Measurements from ENCODE around the gene C1RL.
"Not testable (repeated sequence)": the region's sequence is repeated elsewhere in the genome, so short reads cannot be mapped to it uniquely, and the experiment has no call there.

Gene C1RL

DNA sequence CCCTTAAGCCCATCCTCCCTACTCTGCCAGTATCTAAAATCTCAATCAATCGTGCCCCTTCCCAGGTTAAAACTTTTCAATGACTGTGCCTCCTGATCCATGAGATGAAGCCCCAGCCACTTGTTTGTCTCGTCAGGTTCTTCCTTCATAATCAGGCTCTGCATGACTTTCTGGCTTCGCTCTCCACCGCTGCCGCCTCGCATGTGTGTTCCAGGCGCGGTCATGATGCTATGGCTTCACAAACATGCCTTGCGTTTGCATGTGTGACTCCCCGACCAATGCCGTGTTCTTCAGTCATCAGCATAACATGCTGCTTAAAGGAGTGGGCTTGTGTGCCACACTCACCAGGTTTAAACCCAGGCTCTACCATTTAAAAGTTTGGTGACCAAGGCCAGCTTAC, 5.0 kb upstream of the C1RL start:
- DNase-seq (ENCODE audit: low read depth), result no peak

DNA sequence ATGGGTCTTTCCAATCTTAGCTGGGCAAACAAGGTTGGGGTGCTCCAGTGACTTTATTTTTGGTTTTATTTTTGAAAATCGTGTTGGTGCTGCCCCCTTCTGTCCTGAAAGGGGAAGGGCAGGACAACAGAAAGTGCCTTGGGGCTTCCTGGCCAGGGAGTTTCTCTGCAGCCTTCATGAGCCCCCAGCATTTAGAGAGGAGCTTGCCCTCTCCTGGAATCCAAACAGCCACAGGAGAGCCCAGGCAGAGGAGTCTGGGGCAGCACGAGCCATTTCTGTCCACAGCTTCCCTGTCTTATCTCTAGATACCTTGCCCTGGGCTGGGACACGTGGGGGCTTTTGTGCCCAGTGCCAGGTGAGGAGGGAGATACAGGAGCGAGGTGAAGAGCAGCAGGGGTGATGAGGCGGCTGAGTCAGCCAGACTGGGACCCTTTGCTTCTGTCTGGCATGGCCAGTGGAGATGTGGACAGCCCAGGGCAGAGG, 4.4 kb upstream of the C1RL start:
- no peak for DNase-seq (ENCODE audit: low read depth)

DNA sequence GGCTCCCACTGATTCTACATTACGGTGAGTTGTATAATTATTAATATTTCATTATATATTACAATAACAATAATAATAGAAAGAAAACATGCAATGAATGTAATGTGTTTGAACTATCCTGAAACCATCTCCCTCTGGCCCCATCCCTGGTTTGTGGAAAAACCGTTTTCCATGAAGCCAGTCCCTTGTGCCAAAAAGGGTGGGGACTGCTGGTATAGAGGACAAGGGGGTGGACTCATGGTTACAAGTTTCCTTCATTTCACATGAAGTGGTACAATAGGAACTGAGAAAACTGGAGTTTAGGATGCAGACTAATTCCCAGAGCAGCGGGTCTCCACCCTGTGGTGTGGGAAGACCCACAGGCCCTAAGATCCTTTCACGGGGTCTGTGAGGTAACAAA, 3.0 kb upstream of the C1RL start:
- DNase-seq (ENCODE audit: low read depth), result no peak

DNA sequence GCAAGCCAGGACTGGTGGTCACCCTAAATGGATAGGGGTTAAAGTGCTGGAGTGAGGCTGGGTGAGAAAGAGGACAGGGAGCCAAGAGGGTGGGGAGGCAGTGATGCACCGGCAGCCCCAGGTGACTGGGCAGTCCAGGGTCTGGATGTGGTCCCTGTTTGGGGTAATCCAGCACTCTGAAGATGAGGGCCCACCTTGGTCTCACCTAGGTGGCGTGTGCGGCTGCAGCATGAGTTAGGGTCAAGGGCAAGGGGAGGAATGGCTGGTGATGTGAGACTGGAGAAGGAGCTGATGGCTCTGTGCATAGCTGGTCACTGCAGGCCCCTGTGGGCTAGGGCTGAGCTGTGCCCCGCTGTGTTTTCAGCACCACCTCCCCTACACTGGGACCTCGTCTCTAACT, 1.6 kb upstream of the C1RL start:
- no peak for DNase-seq (ENCODE audit: low read depth)

DNA sequence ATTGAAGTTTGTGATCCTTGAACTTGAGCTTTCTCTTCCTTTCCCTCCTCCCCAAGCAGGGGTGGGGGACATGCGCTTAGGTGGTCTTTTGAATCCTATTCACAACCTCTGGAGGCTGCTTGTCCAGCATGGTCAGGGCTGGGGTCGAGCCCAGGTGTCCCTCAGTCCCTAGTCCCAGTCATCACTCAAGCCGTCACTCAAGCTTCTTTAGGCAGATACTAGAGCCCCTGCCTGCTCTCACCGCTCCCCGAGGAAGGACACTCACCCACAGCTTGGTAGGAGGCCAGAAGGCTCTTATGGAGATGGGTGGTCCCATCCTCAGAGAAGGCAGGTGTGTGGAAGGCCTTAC, 532 bp upstream of the C1RL start:
- DNase-seq (ENCODE audit: low read depth), result no peak

DNA sequence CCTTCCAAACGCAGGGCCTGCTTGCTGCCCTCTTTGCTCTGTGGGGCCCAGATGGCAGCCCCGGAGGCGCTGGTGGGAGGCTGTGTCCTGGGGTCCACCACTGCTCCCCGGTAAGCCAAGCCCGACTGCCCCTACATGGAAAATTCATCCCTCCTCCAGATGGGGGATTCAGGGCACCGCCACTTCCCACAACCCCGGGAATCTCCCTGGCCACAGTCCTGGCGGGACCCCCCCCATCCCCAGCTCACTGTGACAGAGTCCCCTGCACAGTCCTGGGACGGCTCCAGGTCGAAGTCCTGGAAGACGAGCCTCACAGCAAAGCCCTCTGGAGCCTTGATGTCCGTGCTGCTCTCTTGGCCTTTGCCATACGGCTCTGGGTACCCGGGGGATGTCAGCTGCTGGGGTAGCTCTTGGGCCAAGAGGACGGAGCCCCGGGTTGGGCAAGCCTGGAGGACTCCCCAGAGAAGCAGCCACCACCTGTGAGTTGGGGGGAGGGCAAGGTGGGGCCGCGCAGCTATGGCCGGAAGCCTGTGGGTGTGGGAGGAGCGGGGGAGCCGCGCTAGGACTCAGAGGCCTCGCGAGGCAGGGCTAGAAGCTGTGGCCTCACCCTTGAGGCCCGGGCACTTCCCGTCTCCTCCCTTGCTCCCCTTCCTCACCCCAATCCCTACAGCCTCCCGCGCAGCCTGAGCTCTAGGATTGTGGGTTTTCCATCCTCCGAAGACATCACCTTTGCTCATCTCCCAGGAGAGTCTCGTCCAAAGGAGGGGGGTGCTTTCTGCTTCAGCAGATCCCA, 815 bp downstream of the C1RL start:
- DNase-seq (ENCODE audit: low read depth), result peak; percentile 62

DNA sequence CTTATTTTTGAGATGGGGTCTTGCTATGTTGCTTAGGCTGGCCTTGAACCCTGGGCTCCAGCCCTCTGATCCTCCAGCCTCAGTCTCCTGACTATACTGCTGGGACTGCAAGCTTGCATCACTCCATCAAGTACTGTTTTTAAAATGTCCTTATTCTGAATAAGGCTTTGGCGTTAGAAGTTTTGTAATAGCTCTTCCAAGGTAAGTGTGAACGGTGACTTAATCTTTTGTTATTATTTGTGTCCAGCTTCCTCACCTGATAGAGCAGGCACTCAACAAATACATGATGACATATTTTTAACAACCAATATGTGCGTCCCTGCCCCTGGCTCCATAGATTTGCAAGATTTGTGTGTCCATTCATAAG, 1.4 kb downstream of the C1RL start:
- DNase-seq (ENCODE audit: low read depth), result no peak

DNA sequence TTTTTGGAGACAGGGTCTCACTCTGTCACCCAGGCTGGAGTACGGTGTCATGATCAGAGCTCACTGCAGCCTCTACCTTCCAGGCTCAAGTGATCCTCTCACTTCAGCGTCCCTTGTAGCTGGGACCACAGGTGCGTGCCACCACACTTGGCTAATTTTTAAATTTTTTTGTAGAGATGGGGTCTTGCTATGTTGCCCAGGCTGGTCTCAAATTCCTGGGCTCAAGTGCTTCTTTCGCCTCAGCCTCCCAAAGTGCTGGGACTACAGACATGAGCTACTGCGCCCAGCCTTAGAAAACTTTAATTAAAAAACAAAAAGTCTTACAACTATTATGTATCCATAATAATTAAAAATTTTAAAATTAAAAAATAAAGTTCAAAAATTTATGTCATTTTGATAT, 1.8 kb downstream of the C1RL start:
- DNase-seq (ENCODE audit: low read depth), result not testable (repeated sequence)

DNA sequence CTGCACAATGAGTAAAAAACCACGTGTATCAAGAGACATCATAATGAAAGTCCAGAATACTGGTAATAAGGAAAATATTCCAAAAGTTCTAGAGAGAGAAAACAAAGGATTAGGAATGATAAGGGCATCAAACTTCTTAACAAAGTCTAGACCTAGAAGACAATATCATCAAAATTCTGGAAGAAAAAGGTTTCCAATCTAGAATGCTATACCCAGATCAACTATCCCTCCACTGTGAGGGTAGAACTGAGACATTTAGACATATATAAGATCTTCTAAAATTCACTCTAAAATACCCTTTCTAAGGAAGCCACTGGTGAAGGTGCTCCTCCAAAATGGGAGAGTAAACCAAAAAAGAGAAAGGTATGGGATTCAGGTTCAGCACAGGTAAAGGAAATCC, 2.9 kb downstream of the C1RL start:
- DNase-seq (ENCODE audit: low read depth), result no peak

DNA sequence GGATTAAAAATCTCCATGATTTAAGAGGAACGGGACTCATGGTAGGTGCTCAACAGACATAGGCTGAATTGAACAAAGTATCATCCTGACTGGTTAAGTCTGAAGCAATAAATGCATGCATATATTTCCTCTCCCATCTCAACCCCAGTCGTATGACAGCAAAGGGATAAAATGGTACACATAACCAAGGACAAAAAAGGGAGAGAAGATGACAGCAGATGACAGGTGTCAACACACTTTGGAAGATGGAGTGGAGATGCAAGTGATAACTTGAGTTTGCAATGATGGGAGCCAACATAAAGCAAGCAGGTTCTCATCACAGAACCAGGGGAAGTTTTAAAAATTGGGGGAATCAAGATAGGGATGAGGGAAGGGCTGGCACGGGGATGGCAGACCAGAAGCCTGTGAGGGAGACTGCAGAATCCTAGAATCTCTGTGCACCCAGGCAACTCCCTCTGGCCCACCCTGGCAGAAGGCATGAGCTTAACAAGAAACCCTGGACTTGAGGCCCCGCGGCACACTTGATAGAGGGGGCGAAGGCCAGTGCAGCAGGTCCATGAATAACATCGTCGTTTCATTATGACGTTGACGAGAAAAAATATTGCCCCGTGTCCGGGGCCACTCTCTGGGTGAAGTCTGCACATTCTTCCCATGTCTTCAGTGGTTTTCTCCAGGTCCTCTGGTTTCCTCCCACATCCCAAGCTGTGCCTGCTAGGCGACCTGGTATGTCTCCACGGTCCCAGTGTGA, 5.0 kb downstream of the C1RL start:
- DNase-seq (ENCODE audit: low read depth), result no peak

DNA sequence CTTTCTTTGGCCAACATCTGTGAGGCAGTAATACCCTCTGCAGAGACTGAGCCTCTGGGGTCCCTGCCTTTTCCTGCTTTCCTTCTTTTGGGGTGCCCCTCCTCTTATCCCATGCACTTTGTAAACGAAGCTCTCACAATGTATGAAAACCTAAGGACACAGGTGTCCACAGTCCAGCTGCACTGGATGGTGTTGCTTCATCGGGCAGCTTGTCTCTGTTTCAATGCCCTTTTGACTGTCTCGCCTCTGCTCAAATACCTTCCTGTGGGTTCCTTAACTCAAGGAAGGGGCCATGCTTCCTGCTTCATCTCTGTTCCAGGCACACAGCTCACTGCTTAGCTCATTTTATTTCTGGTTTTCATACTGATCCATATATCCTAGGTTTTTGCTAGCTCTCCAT, 6.4 kb downstream of the C1RL start:
- no peak for DNase-seq (ENCODE audit: low read depth)

DNA sequence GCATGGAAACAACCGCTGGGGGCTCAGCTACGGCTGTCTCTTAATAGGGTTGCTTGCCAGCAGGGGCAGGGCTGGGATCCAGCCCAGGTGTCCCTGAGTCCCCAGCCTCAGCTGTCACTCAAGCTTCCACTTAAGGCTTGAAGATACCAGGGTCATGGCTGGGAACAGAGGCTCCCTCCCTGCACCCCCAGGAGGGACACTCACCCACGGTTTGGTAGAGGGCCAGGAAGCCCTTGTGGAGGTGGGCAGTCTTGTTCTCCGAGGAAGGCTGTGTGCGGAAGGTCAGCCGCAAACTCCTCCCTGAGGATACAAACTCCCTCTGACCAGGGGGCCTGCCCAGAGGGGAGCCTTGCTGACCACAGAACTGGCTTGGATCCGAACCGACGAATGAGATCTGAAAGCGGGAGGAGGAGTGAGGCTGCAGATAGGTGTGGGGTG, 7.3 kb downstream of the C1RL start:
- DNase-seq (ENCODE audit: low read depth), result no peak

DNA sequence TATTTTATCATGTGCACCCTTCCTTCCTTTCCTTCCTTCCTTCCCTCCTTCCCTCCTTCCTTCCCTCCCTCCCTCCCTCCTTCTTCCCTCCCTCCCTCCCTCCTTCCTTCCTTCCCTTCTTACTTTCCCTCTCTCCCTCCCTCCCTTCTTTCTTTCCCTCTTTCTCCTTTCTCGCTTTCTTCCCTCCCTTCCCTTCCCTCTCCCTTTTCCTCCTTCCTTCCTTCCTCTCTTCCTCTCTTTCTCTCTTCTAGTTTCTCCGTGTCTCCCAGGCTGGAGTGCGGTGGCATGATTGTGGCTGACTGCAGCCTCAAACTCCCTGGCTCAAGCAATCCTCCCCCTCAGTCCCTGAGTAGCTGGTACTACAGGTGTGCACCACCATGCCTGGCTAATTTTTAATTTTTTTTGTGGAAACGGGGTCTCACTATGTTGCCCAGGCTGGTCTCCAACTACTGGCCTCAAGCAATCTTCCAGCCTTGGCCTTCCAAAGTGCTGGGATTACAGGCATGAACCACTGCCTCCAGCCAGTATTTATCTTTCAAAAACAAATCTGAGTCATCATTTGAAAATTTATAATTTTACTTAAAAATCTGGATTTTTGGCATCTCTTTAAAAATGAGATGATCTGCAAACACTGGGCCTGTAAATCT, 7.8 kb downstream of the C1RL start:
- no peak for DNase-seq (ENCODE audit: low read depth)

DNA sequence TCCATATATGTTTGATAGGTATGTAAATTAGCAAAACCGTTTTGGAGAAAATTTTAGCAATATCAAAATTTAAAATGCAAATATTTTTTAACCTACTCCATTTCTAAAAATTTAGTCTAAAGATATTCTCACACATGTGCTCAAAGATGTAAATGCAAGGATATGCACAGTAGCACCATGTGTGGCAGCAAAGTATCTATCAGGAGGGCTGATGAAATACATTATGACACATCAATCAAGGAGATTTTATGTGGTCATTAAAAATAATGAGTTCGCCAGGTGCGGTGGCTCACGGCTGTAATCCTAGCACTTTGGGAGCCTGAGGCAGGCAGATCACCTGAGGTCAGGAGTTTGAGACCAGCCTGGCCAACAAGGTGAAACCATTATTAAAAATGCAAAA, 8.8 kb downstream of the C1RL start:
- no peak for DNase-seq (ENCODE audit: low read depth)

DNA sequence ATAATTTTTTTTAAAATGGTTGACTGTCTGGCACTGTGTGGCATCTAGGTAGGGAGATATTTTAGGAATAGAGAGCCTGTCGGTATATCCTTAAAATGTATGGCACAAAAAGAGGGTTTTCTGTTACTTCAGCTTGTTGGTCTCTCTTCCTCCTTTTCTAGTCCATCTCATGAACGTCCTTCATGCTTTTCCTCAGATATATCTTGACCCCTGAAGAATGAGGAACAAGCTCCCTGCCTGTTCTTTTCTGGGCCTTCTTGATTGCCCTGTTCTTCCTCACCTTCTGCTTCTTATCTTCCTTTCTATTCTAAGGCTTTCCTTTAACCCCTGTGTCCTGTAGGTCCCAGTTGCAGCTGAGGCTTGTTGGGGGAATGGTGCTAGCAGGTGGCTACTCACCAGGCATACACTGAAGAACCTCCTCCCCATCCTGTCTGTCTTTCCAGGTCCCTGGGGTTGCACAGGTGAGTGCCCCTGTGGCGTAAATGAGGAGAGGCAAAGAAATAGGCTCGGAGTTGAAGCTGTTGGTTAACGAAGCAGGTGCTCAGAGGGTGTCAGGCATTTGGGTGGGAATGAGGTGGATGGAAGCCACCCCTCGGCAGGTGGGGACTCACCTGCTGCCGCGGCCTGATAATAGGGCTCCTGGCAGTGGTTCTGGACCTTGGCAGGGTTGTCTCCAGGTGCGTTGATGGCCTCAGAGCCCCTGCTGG, 9.6 kb downstream of the C1RL start:
- no peak for DNase-seq (ENCODE audit: low read depth)

DNA sequence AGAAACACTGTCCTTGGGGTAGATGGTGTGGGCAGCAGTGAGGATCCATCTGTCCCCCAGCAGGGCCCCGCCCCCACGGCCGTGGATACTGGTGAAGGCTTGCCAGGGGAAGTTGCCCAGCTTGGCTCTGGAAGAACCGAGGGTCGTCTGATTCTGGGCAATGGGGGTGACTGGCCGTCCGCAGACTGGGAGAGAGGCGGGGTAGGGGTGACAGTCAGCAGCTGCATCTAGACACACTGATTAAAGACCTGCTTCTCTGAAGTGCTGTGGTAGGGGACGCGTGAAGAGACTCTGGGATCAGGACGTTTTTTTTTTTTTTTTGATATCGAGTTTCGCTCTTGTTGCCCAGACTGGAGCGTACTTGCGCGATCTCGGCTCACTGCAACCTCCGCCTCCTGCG, 12.0 kb downstream of the C1RL start:
- no peak for DNase-seq (ENCODE audit: low read depth)

DNA sequence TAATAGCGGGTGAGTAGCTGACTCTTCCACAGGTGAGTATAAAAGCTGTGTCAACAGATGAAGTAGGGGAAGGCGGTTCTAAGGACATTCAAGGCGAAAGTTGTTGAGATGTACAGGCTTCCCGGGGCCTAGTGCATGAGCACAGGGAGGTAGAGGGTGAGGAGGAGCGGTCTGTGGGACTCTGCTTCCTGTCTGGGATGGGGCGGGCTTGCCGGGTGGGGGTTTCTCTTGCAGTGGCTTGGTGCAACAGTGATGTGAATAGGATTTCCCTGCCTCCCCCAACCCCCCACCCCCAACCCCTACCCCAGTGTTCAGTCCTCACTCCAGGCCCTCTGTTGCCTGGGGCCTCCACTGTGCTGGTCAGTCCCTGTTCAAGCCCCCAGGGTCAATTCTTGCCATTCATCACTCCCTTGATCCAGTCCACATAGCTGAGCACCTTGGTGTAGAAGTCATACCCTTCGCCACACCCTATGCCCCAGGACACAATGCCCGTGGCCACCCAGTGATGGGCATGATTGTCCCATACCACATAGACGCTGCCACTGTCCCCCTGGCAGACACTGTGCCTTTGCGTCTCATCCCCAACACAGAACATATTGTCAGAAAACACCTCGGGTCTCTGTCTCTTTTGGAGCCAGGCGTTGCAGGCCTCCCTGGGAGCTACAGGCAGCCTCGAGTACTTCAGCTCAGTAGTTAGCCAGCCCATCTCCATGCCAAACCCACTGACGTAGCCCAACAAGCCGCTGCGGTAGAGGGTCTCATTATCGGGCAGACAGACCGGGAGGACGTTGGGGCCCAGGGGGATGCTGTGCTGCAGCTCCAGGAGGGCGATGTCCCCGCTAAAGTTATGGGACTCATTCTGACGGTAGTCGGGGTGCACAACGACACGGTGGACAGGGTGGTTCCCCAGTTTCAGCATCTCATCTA, 12.7 kb downstream of the C1RL start:
- DNase-seq (ENCODE audit: low read depth), result no peak

DNA sequence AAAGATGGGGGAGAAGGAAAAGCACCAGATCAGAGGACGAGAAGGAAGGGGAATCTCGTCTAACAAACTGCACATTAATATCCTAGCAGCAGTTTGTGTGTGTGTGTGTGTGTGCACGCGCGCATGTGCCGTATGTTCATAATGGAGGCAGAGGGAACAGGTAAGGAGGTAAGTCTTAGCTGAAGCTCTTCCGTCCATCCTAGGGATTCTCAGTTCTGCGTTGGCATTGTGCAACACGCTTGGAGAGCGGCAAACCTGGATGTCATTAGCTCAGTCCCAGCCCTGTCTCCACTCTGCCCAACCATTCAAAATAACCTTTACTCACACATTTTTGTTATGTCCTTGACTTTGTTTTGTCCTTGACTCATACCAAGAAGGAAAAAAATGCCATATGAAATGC, 15.1 kb downstream of the C1RL start:
- no peak for DNase-seq (ENCODE audit: low read depth)

DNA sequence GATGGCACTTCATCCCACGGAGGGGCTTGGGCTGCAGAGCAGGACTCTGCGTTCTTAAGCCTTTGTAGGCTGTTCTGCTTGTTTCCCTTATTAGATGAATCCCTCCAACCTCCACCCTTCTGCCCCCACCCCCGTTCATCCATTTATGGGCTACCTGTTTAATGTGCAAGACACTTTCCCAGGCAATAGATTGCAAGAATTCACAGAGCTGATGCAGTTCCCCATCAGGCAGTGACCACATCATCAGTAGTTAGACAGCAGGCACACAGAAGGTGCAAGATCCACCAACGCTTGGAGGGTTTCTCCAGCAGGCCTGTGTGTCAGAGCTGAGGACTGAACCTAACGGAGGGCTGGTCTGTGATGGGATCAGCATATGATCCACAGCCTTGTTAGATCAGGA, 15.5 kb downstream of the C1RL start:
- DNase-seq (ENCODE audit: low read depth), result no peak

DNA sequence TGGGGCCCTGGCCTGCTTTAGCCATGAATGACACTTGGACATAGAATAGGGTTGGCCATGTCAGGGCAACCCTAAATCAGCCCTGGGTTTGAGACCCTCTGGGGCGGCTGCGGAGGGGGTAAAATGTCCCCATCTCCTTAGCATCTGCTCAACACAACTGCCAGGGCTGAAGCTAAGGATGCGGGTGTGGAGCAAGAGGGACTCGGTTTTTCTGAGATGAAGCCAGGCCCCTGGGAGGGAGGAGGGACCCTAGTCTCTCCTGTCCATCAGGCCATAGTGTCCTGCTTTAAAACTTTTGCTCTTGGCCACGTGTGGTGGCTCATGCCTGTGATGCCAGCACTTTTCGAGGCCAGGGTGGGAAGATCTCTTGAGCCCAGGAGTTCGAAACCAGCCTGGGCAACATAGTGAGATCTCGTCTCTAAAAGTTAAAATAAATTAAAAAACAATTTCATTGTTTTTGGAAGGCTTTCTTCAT, 16.0 kb downstream of the C1RL start:
- no peak for DNase-seq (ENCODE audit: low read depth)

DNA sequence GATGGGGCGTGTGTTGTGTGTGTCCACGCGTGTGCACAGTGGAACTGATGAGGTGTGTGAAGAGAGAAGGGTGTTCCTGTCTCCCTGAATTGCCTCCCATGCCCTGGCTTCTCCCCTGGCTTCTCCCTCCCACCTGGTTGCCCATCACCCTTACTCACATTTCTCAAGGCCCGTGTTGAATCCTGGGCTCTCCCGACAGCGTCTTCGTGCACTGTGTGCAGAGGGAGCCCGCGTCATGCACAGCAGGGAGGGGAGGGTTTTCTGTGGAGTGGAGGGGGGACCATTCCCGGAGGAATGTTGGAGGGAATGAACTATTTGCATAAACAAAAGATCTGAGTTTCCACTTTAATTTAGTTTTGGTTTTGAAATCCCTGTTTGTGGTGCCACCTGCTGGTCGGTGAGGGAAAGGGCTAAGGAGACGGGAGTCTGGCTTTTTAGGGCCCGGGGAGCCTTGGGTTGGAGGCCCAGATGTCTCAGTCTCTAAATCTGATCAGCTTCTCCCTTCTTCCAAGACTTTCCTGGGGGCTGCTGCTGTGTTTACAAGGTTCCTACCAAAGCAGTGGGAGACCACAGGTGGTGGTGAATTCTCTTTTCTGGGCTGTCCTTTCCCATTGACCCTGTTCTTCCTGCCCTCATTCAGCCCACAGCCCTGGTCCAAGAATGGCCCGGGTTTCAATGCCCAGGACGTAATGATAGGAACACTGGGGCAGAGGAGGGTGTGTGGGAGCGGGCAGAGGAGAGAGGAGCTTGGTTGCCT, 16.6 kb downstream of the C1RL start, which contains the start of gene C1R:
Gene C1R (minus strand): TSS at position 217 of the 757 bp plus-strand sequence. CDS start 57 bp downstream, at position 160.
- peak; percentile 47 for DNase-seq (ENCODE audit: low read depth)
